Heart left ventricle (tissue), 13 donors: ENCODE data around the gene SNAP29.

ENCODE experiments used
- POLR2A ChIP-seq, 2 donors: fragments of 450-650 bp; IDR thresholded peaks; one replicate each; pipeline ENCODE4 v1.6.1; 2017; ENCODE audit warnings: antibody characterized with exemption in 2 of 2, mild to moderate bottlenecking in 2 of 2, moderate library complexity in 2 of 2
- TF ChIP-seq, protein P1 (sequence below), 12 donors: fragments of 200-600 bp; sonication (generic) in 4 of 12; IDR thresholded peaks; one replicate each; pipeline versions ENCODE4 v1.5.0 to v1.8.0; 2018 to 2022; ENCODE audit warnings: antibody characterized with exemption in 12 of 12, mild to moderate bottlenecking in 5 of 12
- donor health status: ischemic (EF 13 %, LVEDD 7.1; RV severe dilation, severe dysfunction).
- donor health status: DM: no; HTN: yes; CAD: no.
- donor health status: DM: no; HTN: no; CAD: no.
- donor health status: ischemic (EF 25% LVEDD 6.9; RV normal size, moderate dysfunction).
- donor health status: ischemic (EF 25% LVEDD 5.7; RV mildly dilated, moderate dysfunction).
- donor health status: ischemic (EF 35%, LVEDD 5.7; RV mildly dilated, moderate dysfunction).
- donor health status: nonischemic (EF 11% LVEDD 7.7; RV severe dilation, severe dysfunction).
- donor health status: DM: yes; HTN: yes; CAD: no.
- donor health status: PGD.
- donor health status: ischemic (EF 29% LVEDD 5.4; RV normal size, mild dysfunction).
- donor health status: nonischemic (EF 23%, LVEDD 6.1; RV moderate dilation, normal function).

DNA sequence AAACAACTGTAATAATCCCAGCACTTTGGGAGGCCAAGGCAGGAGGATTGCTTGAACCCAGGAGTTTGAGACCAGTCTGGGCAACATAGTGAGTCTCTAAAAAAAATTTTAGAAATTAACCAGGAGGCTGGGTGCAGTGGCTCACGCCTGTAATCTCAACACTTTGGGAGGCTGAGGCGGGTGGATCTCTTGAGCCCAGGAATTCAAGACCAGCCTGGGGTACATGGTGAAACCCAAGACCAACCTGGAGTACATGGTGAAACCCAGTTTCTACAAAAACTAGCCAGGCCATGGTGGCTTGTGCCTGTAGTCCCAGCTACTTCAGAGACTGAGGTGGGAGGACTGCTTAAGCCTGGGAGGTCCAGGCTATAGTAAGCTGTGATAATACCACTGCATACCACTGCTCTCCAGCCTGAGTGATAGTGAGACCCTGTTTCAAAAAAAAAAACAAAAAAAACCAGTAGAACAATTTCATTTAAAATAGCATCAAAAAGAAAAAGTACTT is 11.4 kb upstream of the SNAP29 start:
- TF ChIP-seq, protein P1, sequence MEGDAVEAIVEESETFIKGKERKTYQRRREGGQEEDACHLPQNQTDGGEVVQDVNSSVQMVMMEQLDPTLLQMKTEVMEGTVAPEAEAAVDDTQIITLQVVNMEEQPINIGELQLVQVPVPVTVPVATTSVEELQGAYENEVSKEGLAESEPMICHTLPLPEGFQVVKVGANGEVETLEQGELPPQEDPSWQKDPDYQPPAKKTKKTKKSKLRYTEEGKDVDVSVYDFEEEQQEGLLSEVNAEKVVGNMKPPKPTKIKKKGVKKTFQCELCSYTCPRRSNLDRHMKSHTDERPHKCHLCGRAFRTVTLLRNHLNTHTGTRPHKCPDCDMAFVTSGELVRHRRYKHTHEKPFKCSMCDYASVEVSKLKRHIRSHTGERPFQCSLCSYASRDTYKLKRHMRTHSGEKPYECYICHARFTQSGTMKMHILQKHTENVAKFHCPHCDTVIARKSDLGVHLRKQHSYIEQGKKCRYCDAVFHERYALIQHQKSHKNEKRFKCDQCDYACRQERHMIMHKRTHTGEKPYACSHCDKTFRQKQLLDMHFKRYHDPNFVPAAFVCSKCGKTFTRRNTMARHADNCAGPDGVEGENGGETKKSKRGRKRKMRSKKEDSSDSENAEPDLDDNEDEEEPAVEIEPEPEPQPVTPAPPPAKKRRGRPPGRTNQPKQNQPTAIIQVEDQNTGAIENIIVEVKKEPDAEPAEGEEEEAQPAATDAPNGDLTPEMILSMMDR (IDR thresholded peaks at IDR 0.05) = no peak
- TF ChIP-seq POLR2A (IDR thresholded peaks at IDR 0.05) = no peak
